SU-DHL-6 (cell line): ENCODE data around the gene DICER1.

Experiments used
- H2AFZ ChIP-seq: fragments of 200-600 bp; sonication (generic); 2 replicates; pipeline ENCODE4 v1.6.1; 2014; ENCODE audit warnings: low read depth, mild to moderate bottlenecking, moderate library complexity, mixed read lengths, antibody characterized with exemption, low read length; ENCODE audit not compliant: severe bottlenecking
- H3F3A ChIP-seq: fragments of 200-600 bp; shearing (Covaris generic); 2 replicates; pipeline ENCODE4 v1.6.0; 2016; ENCODE audit warnings: antibody characterized with exemption, mild to moderate bottlenecking; ENCODE audit not compliant: insufficient read depth
- H3K27ac ChIP-seq: fragments of 200-600 bp; sonication (generic); 2 replicates; pipeline ENCODE4 v1.5.1; 2016; ENCODE audit warnings: low read depth, mild to moderate bottlenecking, low read length, moderate library complexity, mixed read lengths
- H3K27me3 ChIP-seq: fragments of 200-600 bp; sonication (generic), shearing (Covaris generic); 2 replicates; pipeline ENCODE4 v1.6.0; 2014; ENCODE audit warnings: mild to moderate bottlenecking, low read length
- H3K36me3 ChIP-seq: fragments of 200-600 bp; sonication (generic); 2 replicates; pipeline ENCODE4 v1.6.1; 2014; ENCODE audit warnings: mild to moderate bottlenecking, low read length, mixed read lengths
- H3K4me2 ChIP-seq: fragments of 300-600, 200-600 bp; shearing (Covaris generic), sonication (generic); 2 replicates; pipeline ENCODE4 v1.6.0; 2014; ENCODE audit warnings: low read length, low read depth, mild to moderate bottlenecking; ENCODE audit not compliant: poor library complexity, severe bottlenecking
- H3K4me3 ChIP-seq: fragments of 200-600 bp; sonication (generic); 2 replicates; pipeline ENCODE4 v1.5.1; 2014; ENCODE audit warnings: antibody characterized with exemption, low read length, mild to moderate bottlenecking, mixed read lengths; ENCODE audit not compliant: insufficient read depth, poor library complexity, severe bottlenecking
- H3K79me2 ChIP-seq: fragments of 200-600 bp; sonication (generic); 2 replicates; pipeline ENCODE4 v1.6.1; 2014; ENCODE audit warnings: mild to moderate bottlenecking, low read length, moderate library complexity; ENCODE audit not compliant: insufficient read depth
- H3K9ac ChIP-seq: fragments of 200-600 bp; sonication (generic); 2 replicates; pipeline ENCODE4 v1.7.0; 2014; ENCODE audit warnings: mild to moderate bottlenecking, low read length
- H3K9me2 ChIP-seq: fragments of 200-600 bp; sonication (generic); replicated peaks from 2 replicates; pipeline ENCODE4 v1.6.1; 2014; ENCODE audit warnings: low read length; ENCODE audit not compliant: insufficient read depth
- H3K9me3 ChIP-seq: fragments of 200-600 bp; sonication (generic); 2 replicates; pipeline ENCODE4 v1.6.1; 2014; ENCODE audit warnings: low read length, mixed read lengths; ENCODE audit not compliant: insufficient read depth
- H4K20me1 ChIP-seq: fragments of 200-600 bp; sonication (generic); 2 replicates; pipeline ENCODE4 v1.6.1; 2014; ENCODE audit warnings: low read depth, mild to moderate bottlenecking, antibody characterized with exemption, low read length, moderate library complexity, mixed read lengths
- CTCF ChIP-seq: fragments of 200-600 bp; sonication (generic); IDR thresholded peaks from one replicate; pipeline ENCODE4 v1.5.1; 2017; ENCODE audit warnings: antibody characterized with exemption, mild to moderate bottlenecking, low read length, moderate library complexity; ENCODE audit not compliant: insufficient read depth, poor library complexity, severe bottlenecking
- EZH2phosphoT487 ChIP-seq: fragments of 200-600 bp; sonication (generic), shearing (Covaris generic); conservative IDR thresholded peaks from 2 replicates; pipeline ENCODE4 v1.6.1; 2018; ENCODE audit warnings: mild to moderate bottlenecking, antibody characterized with exemption, low read length, moderate library complexity, mixed read lengths

Gene DICER1

DNA sequence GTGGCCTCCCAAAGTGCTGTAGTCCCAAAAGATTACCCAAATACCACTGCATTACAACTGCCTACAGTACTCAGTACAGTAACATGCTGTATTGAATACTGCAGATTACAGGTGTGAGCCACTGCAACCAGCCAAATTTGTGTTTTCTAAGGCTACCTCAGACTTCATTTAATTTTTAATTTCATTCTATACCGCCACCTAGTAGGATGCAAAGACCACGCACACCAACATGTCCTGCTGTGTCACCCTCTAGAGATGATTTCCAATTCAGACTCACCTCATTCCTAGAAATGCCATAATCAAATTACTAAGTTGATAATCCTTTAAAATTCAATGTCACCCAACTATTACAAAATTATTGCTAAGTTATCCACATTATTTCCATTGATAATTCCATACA is 15.1 kb downstream of the DICER1 start:
- Histone ChIP-seq H3K9me2 (no peaks in the 10 kb centered on the region), H3F3A (no peaks in the 10 kb centered on the region), H3K79me2 (peaks cover 72% of the 10 kb centered on the region), H3K36me3 (no peaks in the 10 kb centered on the region; the same call in 1 of the 2 replicates), H3K4me3 (no peak overlapping the region), H3K27me3 (no peaks in the 10 kb centered on the region), H3K4me2 (no peak overlapping the region), H3K9me3 (peaks cover 5% of the 10 kb centered on the region; the same call in 1 of the 2 replicates), H2AFZ (no peak overlapping the region), H3K9ac (no peak overlapping the region), H4K20me1 (peaks cover 11% of the 10 kb centered on the region; the same call in 1 of the 2 replicates), H3K27ac (no peak overlapping the region)
- TF ChIP-seq EZH2phosphoT487 (no peak), CTCF (no peak)

- Histone ChIP-seq H3K9me3 (peaks cover 5% of the 10 kb centered on the region; the same call in 1 of the 2 replicates), H3K9ac (no peak overlapping the region), H2AFZ (no peak overlapping the region), H3K27ac (no peak overlapping the region), H3K36me3 (no peaks in the 10 kb centered on the region; the same call in 1 of the 2 replicates), H3F3A (no peaks in the 10 kb centered on the region), H3K27me3 (no peaks in the 10 kb centered on the region), H4K20me1 (peaks cover 11% of the 10 kb centered on the region; the same call in 1 of the 2 replicates), H3K79me2 (peaks cover 72% of the 10 kb centered on the region), H3K4me3 (no peak overlapping the region), H3K9me2 (no peaks in the 10 kb centered on the region), H3K4me2 (peak overlapping the region; percentile 44)
- TF ChIP-seq CTCF: no peak
- TF ChIP-seq EZH2phosphoT487: no peak
Measured at GRCh38 chr14:95141684-95142083, 15.6 kb downstream of the DICER1 start.

DNA sequence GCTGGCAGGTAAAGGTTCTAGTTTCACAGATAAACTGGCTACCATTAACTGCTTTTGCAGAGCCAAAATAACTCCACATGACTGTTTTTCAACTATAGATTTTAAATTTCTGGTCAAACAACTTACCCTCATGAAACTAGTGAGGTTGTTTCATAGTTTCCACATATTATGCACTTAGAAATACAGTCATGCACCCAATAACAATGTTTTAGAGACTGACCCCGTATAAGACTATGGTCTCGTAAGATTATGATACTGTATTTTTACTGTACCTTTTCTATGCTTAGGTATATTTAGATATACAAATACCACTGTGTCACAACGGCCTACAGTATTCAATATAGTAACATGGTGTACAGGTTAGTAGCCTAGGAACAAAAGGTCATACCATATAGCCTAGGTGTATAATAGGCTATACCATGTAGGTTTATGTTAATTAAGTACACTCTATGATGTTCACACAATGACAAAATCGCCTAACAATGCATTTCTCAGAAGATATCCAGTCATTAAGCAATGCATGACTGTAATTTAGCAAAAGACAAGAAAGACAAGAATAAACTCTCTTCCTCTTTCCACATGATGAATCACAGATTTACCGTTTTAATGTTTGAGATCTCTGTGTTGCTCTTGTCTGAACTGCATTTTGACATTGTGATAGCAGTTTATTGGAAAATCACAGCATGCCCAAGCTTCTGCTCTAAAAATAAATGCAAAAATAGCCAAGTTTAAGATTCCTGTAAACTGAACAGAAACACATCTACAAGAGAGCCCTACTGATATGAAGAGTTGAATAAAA is 17.1 kb downstream of the DICER1 start:
- Histone ChIP-seq H3K4me2 (peak overlapping the region; percentile 44), H3K27me3 (no peaks in the 10 kb centered on the region), H3K79me2 (peaks cover 71% of the 10 kb centered on the region), H3K9ac (peak overlapping the region; percentile 6; the same call in 1 of the 2 replicates), H3K27ac (peak overlapping the region; percentile 37; the same call in 1 of the 2 replicates), H3K9me3 (peaks cover 5% of the 10 kb centered on the region; the same call in 1 of the 2 replicates), H4K20me1 (peaks cover 10% of the 10 kb centered on the region; the same call in 1 of the 2 replicates), H3F3A (no peaks in the 10 kb centered on the region), H3K36me3 (no peaks in the 10 kb centered on the region), H3K4me3 (no peak overlapping the region), H3K9me2 (no peaks in the 10 kb centered on the region), H2AFZ (no peak overlapping the region)
- TF ChIP-seq EZH2phosphoT487 (no peak), CTCF (no peak)
